CD14-positive monocyte (primary cell): Measurements from ENCODE around the gene PAPPA. TPM values are rescaled to one million over a fixed set of nuclear protein-coding genes. Genes with fewer than 3 reads are reported as not detected.
A peak's percentile ranks its signal among the peaks of the same experiment; 100 is the strongest.

Experiments
- DNase-seq, 3 donors: peaks; one replicate each; pipeline ENCODE4 v3.0.0-alpha.2; 2011 to 2022
- H2AFZ ChIP-seq: 2 replicates; pipeline ENCODE4 v1.6.0; 2012; ENCODE audit warnings: mild to moderate bottlenecking, low read depth, low read length, inconsistent platforms; ENCODE audit not compliant: insufficient read depth, poor library complexity, severe bottlenecking
- H3K27ac ChIP-seq, 2 donors: 1 replicate in 1 of 2; 2 replicates in 1 of 2; pipeline ENCODE4 v1.5.1; 2012 to 2013; ENCODE audit warnings: low read length in 2 of 2, control low read depth in 1 of 2, inconsistent platforms in 1 of 2, low read depth in 1 of 2, mild to moderate bottlenecking in 1 of 2
- H3K27me3 ChIP-seq, 2 donors: one replicate each; pipeline versions ENCODE4 v1.6.0 to v1.6.1; 2011 to 2013; ENCODE audit warnings: low read length in 2 of 2; ENCODE audit not compliant: control insufficient read depth in 2 of 2, insufficient read depth in 2 of 2
- H3K36me3 ChIP-seq, 2 donors: replicated peaks in 1 of 2; 1 replicate in 1 of 2; 2 replicates in 1 of 2; pipeline versions ENCODE4 v1.5.1 to v1.6.1; 2012 to 2013; ENCODE audit warnings: low read length in 2 of 2, control low read depth in 1 of 2, inconsistent platforms in 1 of 2, mild to moderate bottlenecking in 1 of 2; ENCODE audit not compliant: insufficient read depth in 2 of 2, control insufficient read depth in 1 of 2
- H3K4me1 ChIP-seq, 2 donors: 1 replicate in 1 of 2; 2 replicates in 1 of 2; pipeline versions ENCODE4 v1.5.1 to v1.6.1; 2012 to 2013; ENCODE audit warnings: low read length in 2 of 2, control low read depth in 1 of 2, inconsistent platforms in 1 of 2, mild to moderate bottlenecking in 1 of 2, moderate library complexity in 1 of 2; ENCODE audit not compliant: insufficient read depth in 2 of 2, control insufficient read depth in 1 of 2
- H3K4me2 ChIP-seq: replicated peaks from 2 replicates; pipeline ENCODE3; 2012; ENCODE audit warnings: low read length, moderate library complexity, mild to moderate bottlenecking; ENCODE audit not compliant: poor library complexity, severe bottlenecking; ENCODE audit errors: extremely low read depth
- H3K4me3 ChIP-seq, 3 experiments: fragments of 200-600 bp in 1 of 3; sonication (generic) in 1 of 3; replicated peaks in 1 of 3; 1 replicate in 2 of 3; 2 replicates in 1 of 3; pipeline ENCODE4 v1.5.1; 2011 to 2013; ENCODE audit warnings: low read length in 3 of 3, mild to moderate bottlenecking in 3 of 3, control low read depth in 2 of 3, low read depth in 2 of 3, inconsistent platforms in 1 of 3, moderate library complexity in 1 of 3
- H3K79me2 ChIP-seq: 2 replicates; pipeline ENCODE4 v1.6.0; 2012; ENCODE audit warnings: mild to moderate bottlenecking, control low read depth, inconsistent platforms, low read length, moderate library complexity; ENCODE audit not compliant: insufficient read depth
- H3K9ac ChIP-seq: 2 replicates; pipeline ENCODE4 v1.6.0; 2017; ENCODE audit warnings: low read length, mild to moderate bottlenecking; ENCODE audit not compliant: insufficient read depth, poor library complexity, severe bottlenecking
- H3K9me3 ChIP-seq, 2 donors: replicated peaks in 1 of 2; 1 replicate in 1 of 2; 2 replicates in 1 of 2; pipeline versions ENCODE4 v1.5.1 to v1.6.1; 2012 to 2013; ENCODE audit warnings: low read length in 2 of 2, control low read depth in 1 of 2; ENCODE audit not compliant: control insufficient read depth in 1 of 2, insufficient read depth in 1 of 2
- H4K20me1 ChIP-seq: 2 replicates; pipeline ENCODE4 v1.6.0; 2012; ENCODE audit warnings: mild to moderate bottlenecking, low read length, control low read depth, moderate library complexity; ENCODE audit not compliant: insufficient read depth
- H3K27ac Mint-ChIP-seq, 7 donors: one replicate each; pipeline ENCODE4 v1.8.0; 2020; ENCODE audit warnings: mild to moderate bottlenecking in 7 of 7, mixed read lengths in 7 of 7, moderate library complexity in 6 of 7, inconsistent platforms in 2 of 7
- H3K27me3 Mint-ChIP-seq, 3 donors: one replicate each; pipeline ENCODE4 v1.8.0; 2021 to 2022; ENCODE audit warnings: low read depth in 3 of 3, mild to moderate bottlenecking in 3 of 3, mixed read lengths in 3 of 3, moderate library complexity in 3 of 3, inconsistent platforms in 1 of 3
- H3K36me3 Mint-ChIP-seq, 2 donors: one replicate each; pipeline ENCODE4 v1.8.0; 2020; ENCODE audit warnings: mixed read lengths in 2 of 2, inconsistent platforms in 1 of 2, mild to moderate bottlenecking in 1 of 2
- H3K4me1 Mint-ChIP-seq: one replicate; pipeline ENCODE4 v1.8.0; 2020; ENCODE audit warnings: mild to moderate bottlenecking, mixed read lengths
- H3K4me3 Mint-ChIP-seq, 2 donors: one replicate each; pipeline ENCODE4 v1.8.0; 2020; ENCODE audit warnings: mild to moderate bottlenecking in 2 of 2, mixed read lengths in 2 of 2, moderate library complexity in 1 of 2
- H3K9me3 Mint-ChIP-seq, 7 donors: one replicate each; pipeline ENCODE4 v1.8.0; 2020 to 2022; ENCODE audit warnings: mixed read lengths in 7 of 7, mild to moderate bottlenecking in 6 of 7, moderate library complexity in 6 of 7, inconsistent platforms in 2 of 7
- CTCF ChIP-seq: fragments of 200-600 bp; IDR thresholded peaks from one replicate; pipeline ENCODE4 v1.8.0; 2022; ENCODE audit warnings: antibody characterized with exemption, mild to moderate bottlenecking
- WGBS: methylation state at CpG from one replicate; pipeline ENCODE4 v1.1.5; 2013; ENCODE audit warnings: missing lambda C conversion rate; ENCODE audit not compliant: insufficient coverage; 5-methylcytosine and 5-hydroxymethylcytosine counted together
- intact Hi-C, 2 donors: fragments of 100-400 bp; cut with micrococcal nuclease; formaldehyde crosslinking; loops; one replicate each; pipeline versions ENCODE4 v1.15.0 to v1.15.1; 2023
- polyA plus RNA-seq, 3 donors: library from polyadenylated mRNA; depleted of rRNA in 1 of 3; unstranded in 2 of 3; stranded (reverse) in 1 of 3; fragments of 300-500 nt in 2 of 3; fragments of >200 nt in 1 of 3; fragmentation: Illumina TruSeq in 2 of 3; gene quantifications; 1 replicate in 2 of 3; 2 replicates in 1 of 3; pipeline ENCODE4 v1.2.3, GENCODE V29; 2012 to 2021

The PAPPA gene
- polyA plus RNA-seq, 3 donors, result not detected

- Histone ChIP-seq H3K4me1 (no peaks in the 10 kb centered on the region), H3K79me2 (no peaks in the 10 kb centered on the region), H3K4me2 (no peak overlapping the region), H3K9me3 (peaks cover 0 to 14% of the 10 kb centered on the region in 2 donors), H3K9ac (no peak overlapping the region), H3K4me3 (no peak overlapping the region), H3K27me3 (peaks cover 68 to 77% of the 10 kb centered on the region in 2 donors), H4K20me1 (no peaks in the 10 kb centered on the region), H3K27ac (no peak overlapping the region), H3K36me3 (no peaks in the 10 kb centered on the region), H2AFZ (no peak overlapping the region)
- Mint-ChIP-seq H3K36me3 (peaks cover 0 to 3% of the 10 kb centered on the region in 2 donors), H3K4me3 (peak overlapping the region in 1 of 2 donors; percentile 89), H3K9me3 (peaks cover 0 to 11% (median 5%) of the 10 kb centered on the region in 7 donors), H3K27me3 (peaks cover 64 to 79% (median 73%) of the 10 kb centered on the region in 3 donors), H3K27ac (no peak overlapping the region), H3K4me1 (no peaks in the 10 kb centered on the region)
- intact Hi-C loops, result no loop called here
- no peak for TF ChIP-seq CTCF
- 42% methylated on average over 2 of the region's 9 CpGs for WGBS
- DNase-seq, result no peak
Measured at GRCh38 chr9:116152941-116153764, 438 bp upstream of the PAPPA start.

- H3K27me3 ChIP-seq, result peaks cover 68 to 74% of the 10 kb centered on the region in 2 donors
- H2AFZ ChIP-seq, result no peak overlapping the region
- no peak for DNase-seq
- Mint-ChIP-seq H3K27me3 (peaks cover 63 to 80% (median 70%) of the 10 kb centered on the region in 3 donors), H3K4me3 (peak overlapping the region in 1 of 2 donors; percentile 64), H3K4me1 (no peaks in the 10 kb centered on the region), H3K9me3 (peaks cover 0 to 11% (median 5%) of the 10 kb centered on the region in 7 donors), H3K27ac (no peak overlapping the region), H3K36me3 (peaks cover 0 to 3% of the 10 kb centered on the region in 2 donors)
- WGBS, result 3% methylated on average over 74 of the region's 74 CpGs
- no peak overlapping the region for H3K4me3 ChIP-seq
- TF ChIP-seq CTCF, result no peak
- H3K4me2 ChIP-seq, result no peak overlapping the region
- no peaks in the 10 kb centered on the region for H3K36me3 ChIP-seq
- intact Hi-C loops, result no loop called here
- H3K9me3 ChIP-seq, result peaks cover 0 to 14% of the 10 kb centered on the region in 2 donors
- H3K4me1 ChIP-seq, result no peaks in the 10 kb centered on the region
- H3K27ac ChIP-seq, result no peak overlapping the region
- H3K9ac ChIP-seq, result no peak overlapping the region
- H4K20me1 ChIP-seq, result no peaks in the 10 kb centered on the region
- H3K79me2 ChIP-seq, result no peaks in the 10 kb centered on the region
Measured at GRCh38 chr9:116154334-116154975, 864 bp downstream of the PAPPA start.
